Kidney capillary endothelial cell (primary cell): Measurements from ENCODE around the gene SNIP1.
A peak's percentile ranks its signal among the peaks of the same experiment; 100 is the strongest.
"Not testable (repeated sequence)": the region's sequence is repeated elsewhere in the genome, so short reads cannot be mapped to it uniquely, and the experiment has no call there.

Experiments
- DNase-seq: peaks from one replicate; pipeline ENCODE4 v3.0.0-alpha.2; 2018; ENCODE audit warnings: low spot score

The SNIP1 gene

GRCh38 chr1:37553927-37554808 lies at the start of gene SNIP1:
SNIP1 (minus strand) TSS chr1:37554293; CDS start chr1:37554229, 64 bp downstream.
- peak; percentile 75 for DNase-seq

GRCh38 chr1:37602750-37603694 lies 48.9 kb upstream of the SNIP1 start:
- DNase-seq: no peak

- DNase-seq: no peak
Measured at GRCh38 chr1:37601441-37601840, 47.3 kb upstream of the SNIP1 start.

GRCh38 chr1:37599940-37600339 lies 45.8 kb upstream of the SNIP1 start:
- no peak for DNase-seq

GRCh38 chr1:37596182-37596667 lies 42.1 kb upstream of the SNIP1 start:
- DNase-seq: no peak

GRCh38 chr1:37595440-37596181 lies 41.5 kb upstream of the SNIP1 start, which contains the start of gene GNL2:
GNL2 (minus strand) TSS chr1:37595937; CDS start chr1:37595822, 115 bp downstream.
- DNase-seq: peak; percentile 94

- DNase-seq: no peak
Measured at GRCh38 chr1:37593726-37594125, 39.6 kb upstream of the SNIP1 start.

- DNase-seq: no peak
Measured at GRCh38 chr1:37588939-37589338, 34.8 kb upstream of the SNIP1 start.

GRCh38 chr1:37584544-37584943 lies 30.5 kb upstream of the SNIP1 start:
- not testable (repeated sequence) for DNase-seq

- no peak for DNase-seq
Measured at GRCh38 chr1:37575692-37576091, 21.6 kb upstream of the SNIP1 start.

- DNase-seq: peak; percentile 60
Measured at GRCh38 chr1:37574834-37575480, 20.9 kb upstream of the SNIP1 start.

GRCh38 chr1:37570528-37571334 lies 16.6 kb upstream of the SNIP1 start:
- DNase-seq: no peak

- no peak for DNase-seq
Measured at GRCh38 chr1:37567023-37567422, 12.9 kb upstream of the SNIP1 start.

- no peak for DNase-seq
Measured at GRCh38 chr1:37564892-37565291, 10.8 kb upstream of the SNIP1 start.

GRCh38 chr1:37562984-37563383 lies 8.9 kb upstream of the SNIP1 start:
- no peak for DNase-seq

GRCh38 chr1:37561133-37562132 lies 7.3 kb upstream of the SNIP1 start:
- peak; percentile 8 for DNase-seq

GRCh38 chr1:37560401-37561132 lies 6.5 kb upstream of the SNIP1 start:
- DNase-seq: no peak

GRCh38 chr1:37559957-37560379 lies 5.9 kb upstream of the SNIP1 start:
- not testable (repeated sequence) for DNase-seq
